Spleen (tissue), 7 donors: ENCODE results near the gene NCDN.

ENCODE experiments used
- CTCF ChIP-seq, 11 experiments: fragments of 200-600 bp in 7 of 11; fragments of 450-650 bp in 4 of 11; sonication (generic) in 4 of 11; IDR thresholded peaks in 8 of 11; conservative IDR thresholded peaks in 3 of 11; 1 replicate in 7 of 11; 2 replicates in 4 of 11; pipeline versions ENCODE4 v1.4.0 to v1.8.0; 2016 to 2021; ENCODE audit warnings: antibody characterized with exemption in 11 of 11, inconsistent platforms in 4 of 11, mild to moderate bottlenecking in 1 of 11
- POLR2A ChIP-seq, 3 donors: fragments of 450-650 bp; IDR thresholded peaks; one replicate each; pipeline ENCODE4 v1.5.1; 2017; ENCODE audit warnings: antibody characterized with exemption in 3 of 3, mild to moderate bottlenecking in 1 of 3
- POLR2AphosphoS5 ChIP-seq, 3 donors: sonication (generic); formaldehyde crosslinking; IDR thresholded peaks; one replicate each; pipeline ENCODE4 v1.5.1; 2017; ENCODE audit warnings: antibody characterized with exemption in 3 of 3
- donor health status: DM: no; HTN: no; CAD: no; lungs with moderate emphysema.
- donor health status: DM: no; HTN: no; CAD: no.
- donor health status: DM: no; HTN: no; CAD: no.

- TF ChIP-seq CTCF (IDR thresholded peaks at IDR 0.05 in 8 of 11, conservative IDR thresholded peaks at IDR 0.05 in 3 of 11) = no peak
- TF ChIP-seq POLR2A (IDR thresholded peaks at IDR 0.05) = no peak
- TF ChIP-seq POLR2AphosphoS5 (IDR thresholded peaks at IDR 0.05) = no peak
These were observed 26.2 kb upstream of the NCDN start for GRCh38 chr1:35531368-35531767.
